Gastrocnemius medialis (tissue), 4 donors: ENCODE measurements around the gene LFNG.

Experiments used
- CTCF ChIP-seq, 5 experiments: fragments of 450-650 bp in 3 of 5; fragments of 200-600 bp in 2 of 5; sonication (generic) in 2 of 5; IDR thresholded peaks in 4 of 5; conservative IDR thresholded peaks in 1 of 5; 1 replicate in 4 of 5; 2 replicates in 1 of 5; pipeline ENCODE4 v1.5.1; 2016 to 2019; ENCODE audit warnings: antibody characterized with exemption in 5 of 5, mild to moderate bottlenecking in 3 of 5, moderate library complexity in 3 of 5
- POLR2A ChIP-seq, 2 donors: fragments of 450-650 bp; IDR thresholded peaks; one replicate each; pipeline ENCODE4 v1.6.1; 2017; ENCODE audit warnings: antibody characterized with exemption in 2 of 2, mild to moderate bottlenecking in 2 of 2, moderate library complexity in 2 of 2

DNA sequence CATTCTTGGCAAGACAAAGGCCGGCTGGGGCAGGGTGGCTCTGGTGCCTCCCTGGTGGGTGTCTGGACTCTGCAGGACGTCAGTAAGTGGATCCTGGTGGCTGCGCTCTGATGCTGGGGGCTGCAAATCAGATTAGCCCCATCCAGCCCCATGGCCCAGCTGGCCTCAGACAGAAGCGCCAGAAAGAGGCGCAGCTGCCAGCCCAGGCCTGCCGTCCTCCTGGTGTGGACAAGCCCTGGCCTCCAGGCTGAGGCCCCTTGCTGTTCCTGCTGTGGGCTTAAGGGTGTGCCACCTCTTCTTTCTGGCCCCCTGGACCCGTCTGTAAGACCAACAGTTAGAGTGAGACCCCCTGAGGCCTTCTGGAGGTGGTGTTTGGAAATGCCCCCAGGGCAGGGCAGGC is 5.9 kb upstream of the LFNG start:
- TF ChIP-seq CTCF (IDR thresholded peaks at IDR 0.05 in 4 of 5, conservative IDR thresholded peaks at IDR 0.05 in 1 of 5) (no peak), POLR2A (IDR thresholded peaks at IDR 0.05) (no peak)
